Glomerular visceral epithelial cell (primary cell): ENCODE measurements around the gene SYNPO2L.
"Not testable (repeated sequence)": the region's sequence is repeated elsewhere in the genome, so short reads cannot be mapped to it uniquely, and the experiment has no call there.

Experiments
- DNase-seq: peaks from one replicate; pipeline ENCODE4 v3.0.0-alpha.2; 2016; ENCODE audit errors: extremely low spot score

The SYNPO2L gene, protein sequence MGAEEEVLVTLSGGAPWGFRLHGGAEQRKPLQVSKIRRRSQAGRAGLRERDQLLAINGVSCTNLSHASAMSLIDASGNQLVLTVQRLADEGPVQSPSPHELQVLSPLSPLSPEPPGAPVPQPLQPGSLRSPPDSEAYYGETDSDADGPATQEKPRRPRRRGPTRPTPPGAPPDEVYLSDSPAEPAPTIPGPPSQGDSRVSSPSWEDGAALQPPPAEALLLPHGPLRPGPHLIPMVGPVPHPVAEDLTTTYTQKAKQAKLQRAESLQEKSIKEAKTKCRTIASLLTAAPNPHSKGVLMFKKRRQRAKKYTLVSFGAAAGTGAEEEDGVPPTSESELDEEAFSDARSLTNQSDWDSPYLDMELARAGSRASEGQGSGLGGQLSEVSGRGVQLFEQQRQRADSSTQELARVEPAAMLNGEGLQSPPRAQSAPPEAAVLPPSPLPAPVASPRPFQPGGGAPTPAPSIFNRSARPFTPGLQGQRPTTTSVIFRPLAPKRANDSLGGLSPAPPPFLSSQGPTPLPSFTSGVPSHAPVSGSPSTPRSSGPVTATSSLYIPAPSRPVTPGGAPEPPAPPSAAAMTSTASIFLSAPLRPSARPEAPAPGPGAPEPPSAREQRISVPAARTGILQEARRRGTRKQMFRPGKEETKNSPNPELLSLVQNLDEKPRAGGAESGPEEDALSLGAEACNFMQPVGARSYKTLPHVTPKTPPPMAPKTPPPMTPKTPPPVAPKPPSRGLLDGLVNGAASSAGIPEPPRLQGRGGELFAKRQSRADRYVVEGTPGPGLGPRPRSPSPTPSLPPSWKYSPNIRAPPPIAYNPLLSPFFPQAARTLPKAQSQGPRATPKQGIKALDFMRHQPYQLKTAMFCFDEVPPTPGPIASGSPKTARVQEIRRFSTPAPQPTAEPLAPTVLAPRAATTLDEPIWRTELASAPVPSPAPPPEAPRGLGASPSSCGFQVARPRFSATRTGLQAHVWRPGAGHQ

DNA sequence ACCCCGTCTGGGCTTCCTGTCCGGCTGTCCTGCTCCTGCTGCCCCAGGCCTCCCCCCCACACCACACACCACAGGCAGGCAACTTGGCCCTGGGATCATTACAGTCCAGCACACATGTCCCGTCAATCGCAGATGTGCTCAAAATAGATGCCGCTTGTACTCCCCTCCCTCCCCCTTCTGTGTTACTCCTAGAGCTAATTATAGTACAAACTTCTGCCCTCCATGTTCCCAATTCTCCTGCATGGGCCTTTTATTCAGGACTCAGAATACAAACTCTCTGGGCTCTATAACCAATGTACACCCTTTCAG is at the start of gene SYNPO2L:
SYNPO2L (minus strand) TSS at position 40 of the 309 bp plus-strand sequence. CDS start 107 bp downstream, outside the sequence.
- no peak for DNase-seq

DNA sequence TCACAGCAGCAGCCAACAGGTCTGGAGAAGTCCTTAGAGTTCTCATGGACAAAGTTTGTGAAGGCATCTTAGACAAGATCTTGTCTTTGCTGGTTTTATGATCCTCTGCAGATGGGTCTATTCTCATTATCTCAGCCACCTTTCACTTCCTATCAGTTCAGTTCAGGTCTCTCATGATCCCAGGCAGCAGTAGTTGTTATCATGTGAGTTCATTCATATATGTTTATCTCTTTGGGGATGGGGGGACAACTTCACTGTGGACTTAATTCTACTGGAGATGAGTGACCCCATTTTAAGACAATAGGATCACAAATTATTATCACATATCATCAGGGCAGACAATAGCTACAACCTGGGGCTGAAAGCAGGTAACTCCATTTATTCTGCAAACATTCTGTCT is 48.1 kb upstream of the SYNPO2L start:
- not testable (repeated sequence) for DNase-seq

DNA sequence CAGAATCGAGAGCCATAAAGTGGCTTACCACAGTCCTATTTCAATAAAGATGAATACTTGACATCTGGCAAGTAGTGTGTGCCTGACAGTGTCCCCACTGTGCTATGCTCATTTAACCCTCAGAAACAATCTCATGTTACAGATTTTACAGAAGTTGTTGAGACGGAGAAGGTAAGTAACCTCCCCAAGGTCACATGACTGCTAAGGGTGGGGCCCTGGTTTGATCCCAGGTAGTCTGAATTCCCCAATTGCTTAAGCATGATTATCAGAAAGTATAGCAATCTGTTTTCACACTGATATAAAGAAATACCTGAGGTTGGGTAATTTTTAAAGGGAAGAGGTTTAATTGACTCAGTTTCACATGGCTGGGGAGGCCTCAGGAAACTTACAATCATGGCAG is 43.0 kb upstream of the SYNPO2L start:
- not testable (repeated sequence) for DNase-seq

DNA sequence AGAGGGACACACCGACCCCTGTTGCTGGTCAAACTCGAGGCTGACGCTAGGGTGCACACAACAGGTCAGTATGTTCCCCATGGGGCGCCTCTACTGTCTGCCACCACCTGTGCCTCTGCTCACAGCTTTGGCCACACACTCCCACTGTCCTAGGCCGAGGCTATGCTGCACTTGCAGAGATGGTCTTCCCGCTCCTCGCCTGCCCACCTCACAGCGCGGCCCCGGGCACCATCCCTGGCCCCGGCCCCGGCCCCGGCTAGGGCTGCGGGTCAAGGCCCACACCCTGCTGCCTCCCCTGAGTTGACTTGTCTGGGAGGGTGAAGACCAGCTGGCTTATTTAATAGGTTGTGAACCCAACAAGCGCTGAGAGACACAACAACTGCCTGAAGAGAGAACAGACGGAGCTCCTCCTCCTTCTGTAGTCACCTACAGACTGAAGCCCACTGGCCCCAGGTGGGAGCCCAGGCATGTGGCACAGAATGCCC is 41.9 kb upstream of the SYNPO2L start, which contains the start of gene AGAP5:
AGAP5 (minus strand) TSS at position 435 of the 485 bp plus-strand sequence; CDS start at position 81, 354 bp downstream.
- not testable (repeated sequence) for DNase-seq

DNA sequence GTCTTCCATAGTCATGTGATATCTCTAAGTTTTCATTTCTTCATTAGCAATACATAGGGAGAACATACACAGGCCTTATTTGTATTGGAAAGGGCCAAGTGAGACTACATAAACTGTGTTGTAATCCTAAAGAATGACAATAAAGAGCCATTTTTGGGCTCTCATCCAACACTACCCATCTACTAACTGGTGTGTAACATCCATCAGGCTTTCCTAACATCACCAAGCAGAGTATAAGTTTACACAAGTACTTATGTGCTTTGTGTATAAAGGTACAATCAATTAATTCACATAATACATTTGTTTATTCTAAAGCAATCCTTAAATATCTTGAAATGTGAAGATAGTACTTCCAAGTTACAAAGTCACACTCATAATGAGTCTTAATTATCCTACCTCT is 39.5 kb upstream of the SYNPO2L start:
- not testable (repeated sequence) for DNase-seq

DNA sequence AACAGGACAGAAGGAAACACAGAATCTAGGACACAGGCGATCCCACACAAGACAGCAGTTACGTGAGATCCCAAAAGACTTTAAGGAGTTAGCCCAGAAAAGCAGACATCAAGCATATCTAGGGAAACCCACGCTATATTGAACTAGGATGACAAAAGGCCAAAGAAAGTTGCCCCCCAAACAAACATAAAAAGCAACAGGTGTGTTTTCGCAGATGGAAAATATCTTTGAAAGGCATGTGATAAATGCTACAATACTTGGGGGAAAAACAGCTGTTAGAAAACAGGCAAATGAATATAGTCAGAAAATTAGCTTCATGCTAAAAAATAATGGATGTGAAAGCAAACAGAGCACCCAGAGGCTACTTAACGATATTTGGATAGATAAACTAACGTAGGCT is 34.9 kb upstream of the SYNPO2L start:
- DNase-seq, result not testable (repeated sequence)

DNA sequence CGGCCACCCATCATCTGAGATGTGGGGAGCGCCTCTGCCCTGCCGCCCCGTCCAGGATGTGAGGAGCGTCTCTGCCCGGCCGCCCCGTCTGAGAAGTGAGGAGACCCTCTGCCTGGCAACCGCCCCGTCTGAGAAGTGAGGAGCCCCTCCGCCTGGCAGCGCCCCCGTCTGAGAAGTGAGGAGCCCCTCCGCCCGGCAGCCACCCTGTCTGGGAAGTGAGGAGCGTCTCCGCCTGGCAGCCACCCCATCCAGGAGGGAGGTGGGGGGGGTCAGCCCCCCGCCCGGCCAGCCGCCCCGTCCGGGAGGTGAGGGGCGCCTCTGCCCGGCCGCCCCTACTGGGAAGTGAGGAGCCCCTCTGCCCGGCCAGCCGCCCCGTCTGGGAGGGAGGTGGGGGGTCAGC is 33.8 kb upstream of the SYNPO2L start:
- not testable (repeated sequence) for DNase-seq

DNA sequence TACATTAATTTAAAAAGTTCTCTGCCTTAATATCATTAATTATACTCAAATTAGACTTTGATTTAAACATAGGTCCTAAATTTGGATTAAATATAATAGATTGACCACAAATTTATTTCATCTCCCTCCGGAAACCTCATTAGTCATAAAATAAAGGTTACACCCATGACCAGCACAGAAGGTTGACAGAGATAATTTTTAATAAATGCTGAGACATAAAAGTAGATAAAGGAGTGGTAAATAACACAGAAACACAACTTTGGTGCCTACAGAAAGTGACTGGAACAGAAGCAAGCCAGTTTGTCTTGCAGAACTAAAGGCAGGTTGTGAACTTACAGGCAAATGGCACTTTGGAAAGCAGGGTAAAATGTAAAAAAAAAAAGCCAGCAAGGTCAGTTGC is 31.8 kb upstream of the SYNPO2L start:
- not testable (repeated sequence) for DNase-seq

DNA sequence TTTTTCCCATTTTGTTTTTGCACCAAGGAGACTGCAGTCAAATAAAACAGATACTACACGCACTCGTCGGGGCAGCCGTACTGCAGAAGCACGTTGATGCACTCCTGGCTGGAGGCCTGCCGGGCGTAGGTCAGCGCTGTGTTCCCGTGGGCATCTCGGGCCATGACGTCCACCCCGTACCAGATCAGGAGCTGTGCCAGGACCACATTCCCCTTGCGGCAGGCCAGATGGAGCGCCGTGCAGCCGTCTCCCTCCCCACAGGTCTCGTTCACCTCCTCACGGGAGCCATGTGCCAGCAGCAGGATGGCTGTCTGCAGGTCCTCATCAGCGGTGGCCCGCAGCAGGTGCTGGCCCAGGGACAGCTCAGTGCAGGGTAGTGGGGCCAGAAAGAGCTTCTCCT is 18.7 kb upstream of the SYNPO2L start:
- not testable (repeated sequence) for DNase-seq

DNA sequence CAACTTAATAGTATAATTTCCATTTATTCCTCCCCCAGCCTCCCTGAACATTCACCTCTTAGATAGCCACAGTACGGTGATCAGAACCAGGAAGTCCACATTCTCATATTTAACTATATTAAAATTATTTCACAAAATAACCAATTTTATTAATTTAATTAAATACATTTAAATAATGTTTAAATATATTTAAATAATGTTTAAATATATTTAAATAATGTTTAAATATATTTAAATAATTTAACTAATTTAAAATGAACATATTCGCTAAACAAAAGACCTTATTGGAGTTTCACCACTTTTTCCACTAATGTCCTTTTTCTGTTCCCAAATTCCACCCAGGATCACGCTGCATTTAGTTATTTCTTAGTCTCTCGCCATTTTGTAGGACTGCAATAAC is 12.5 kb upstream of the SYNPO2L start:
- DNase-seq, result not testable (repeated sequence)

DNA sequence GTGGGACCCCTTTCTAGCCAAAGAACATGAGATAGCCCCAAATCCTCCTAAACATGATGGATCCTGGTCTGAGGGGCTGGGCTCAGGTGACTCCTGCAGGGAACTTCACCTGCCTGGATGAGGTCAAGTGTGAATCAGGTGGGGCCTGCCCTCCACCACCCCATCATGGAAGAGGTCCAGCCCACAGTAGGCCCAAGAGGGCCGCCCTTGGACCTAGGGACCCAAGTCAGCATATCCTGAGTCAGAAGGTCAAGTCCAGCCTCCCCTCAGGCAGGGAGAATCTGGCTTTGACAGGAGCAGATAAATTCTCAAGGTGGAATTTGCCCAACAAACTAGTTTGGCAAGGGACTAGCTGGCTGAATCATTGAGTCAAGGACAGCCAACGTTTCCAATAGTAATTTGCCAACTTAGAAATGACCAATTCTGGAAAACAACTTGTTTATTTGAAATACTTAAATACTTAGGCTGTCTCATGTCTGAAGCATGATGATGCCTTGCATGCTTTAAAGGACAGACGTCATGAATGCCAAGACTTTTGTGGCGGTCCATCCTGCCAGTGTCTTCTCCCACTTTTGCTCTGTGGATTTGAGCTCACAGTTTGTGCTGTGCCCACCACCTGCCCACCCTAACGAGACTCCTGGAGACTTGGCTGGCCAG is 10.5 kb upstream of the SYNPO2L start:
- not testable (repeated sequence) for DNase-seq

DNA sequence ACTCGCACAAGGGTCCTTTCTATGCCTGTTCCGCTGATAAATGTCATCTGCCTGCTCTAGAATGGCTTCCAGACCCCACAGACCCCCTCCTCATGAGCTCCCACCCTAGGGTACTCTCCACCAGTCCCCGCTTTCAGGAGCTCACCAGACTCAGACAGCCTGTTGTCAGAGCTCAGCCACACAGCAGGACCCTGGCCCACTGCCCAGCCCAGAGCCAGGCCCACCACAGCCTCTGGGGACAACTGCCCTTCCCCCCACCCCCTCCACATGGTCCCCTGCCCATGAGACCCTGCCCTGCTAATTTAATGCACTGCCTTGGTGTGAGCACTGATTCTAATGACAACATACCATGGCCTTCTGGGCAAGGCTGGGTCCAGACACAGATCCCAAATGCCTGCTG is 9.8 kb upstream of the SYNPO2L start:
- DNase-seq, result not testable (repeated sequence)

DNA sequence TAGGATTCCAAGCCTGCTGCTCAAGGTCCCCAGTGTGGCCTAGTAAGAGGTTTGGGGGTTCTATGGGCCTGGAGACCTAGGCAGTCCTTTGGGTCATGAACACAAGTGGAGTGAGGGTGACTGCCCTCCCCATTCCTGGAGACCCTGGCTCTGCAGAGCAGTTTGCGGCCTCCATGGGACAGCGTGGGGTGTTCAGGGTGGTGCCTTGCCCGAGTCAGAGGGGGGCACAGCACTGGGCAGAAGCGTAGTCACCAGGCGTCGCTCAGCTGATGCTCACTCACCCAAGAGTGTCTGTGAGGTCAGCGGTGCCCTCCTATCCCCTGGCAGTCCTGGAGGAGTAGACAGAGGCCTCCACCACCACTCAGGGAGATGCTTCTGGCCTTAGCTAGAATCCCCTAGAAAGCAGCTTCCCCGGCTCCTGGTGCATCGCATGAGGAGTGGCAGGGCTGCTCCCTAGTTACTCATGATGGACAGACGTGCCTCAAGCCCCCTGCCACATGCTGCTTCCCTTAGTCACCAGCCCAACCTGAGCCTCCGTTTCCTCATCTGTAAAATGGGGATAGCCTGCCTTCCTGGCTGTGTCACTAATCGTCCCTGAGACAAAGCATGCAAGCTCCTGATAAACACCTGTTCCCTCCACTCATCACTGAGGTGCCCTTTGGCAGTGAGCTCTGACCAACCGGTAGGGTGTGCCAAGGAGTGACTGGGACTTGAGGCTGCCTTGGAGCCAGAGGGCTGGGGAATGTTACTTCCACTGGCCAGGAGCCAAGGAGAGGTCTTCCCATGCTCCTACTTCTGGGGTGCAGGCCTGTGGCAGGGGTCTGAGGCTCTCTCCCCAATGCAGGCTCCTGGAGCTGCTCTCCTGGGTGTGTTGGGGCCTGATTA is 8.6 kb upstream of the SYNPO2L start:
- DNase-seq, result not testable (repeated sequence)

DNA sequence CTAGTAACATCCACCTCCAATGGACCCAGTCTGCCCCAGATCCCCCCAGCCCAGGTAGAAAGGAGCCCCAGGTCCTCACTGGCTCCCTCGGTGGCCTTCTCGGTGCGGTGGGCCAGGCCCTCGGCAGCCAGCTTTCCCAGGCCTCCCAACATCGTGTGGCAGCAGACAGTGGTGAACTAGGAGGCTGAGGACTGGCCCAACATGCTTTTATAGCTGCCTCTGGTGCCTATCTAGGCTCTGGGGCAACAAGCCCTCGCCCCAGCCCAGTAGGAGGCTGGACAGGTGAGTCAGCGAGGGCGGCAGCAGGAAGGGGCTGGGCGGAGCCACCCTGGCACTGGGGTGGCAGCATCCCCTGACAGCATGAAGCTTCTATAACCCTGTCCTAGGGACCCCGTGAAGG is 7.8 kb upstream of the SYNPO2L start:
- not testable (repeated sequence) for DNase-seq

DNA sequence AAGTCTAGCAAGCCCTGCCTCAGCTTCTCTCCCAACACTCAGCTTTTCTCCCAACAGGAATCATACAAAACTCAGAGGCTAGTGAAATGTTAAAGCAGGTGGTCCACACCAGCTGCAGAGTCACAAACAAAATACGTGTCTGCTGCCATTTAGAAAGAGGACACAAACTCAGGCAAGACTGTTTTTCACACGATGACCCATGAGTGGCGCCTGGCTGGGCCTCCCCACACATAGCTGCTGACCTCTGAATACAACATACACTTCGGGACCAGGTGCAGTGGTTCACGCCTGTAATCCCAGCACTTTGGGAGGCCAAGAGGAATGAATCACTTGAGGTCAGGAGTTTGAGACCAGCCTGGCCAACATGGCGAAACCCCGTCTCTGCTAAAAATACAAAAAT is 6.9 kb upstream of the SYNPO2L start:
- not testable (repeated sequence) for DNase-seq

DNA sequence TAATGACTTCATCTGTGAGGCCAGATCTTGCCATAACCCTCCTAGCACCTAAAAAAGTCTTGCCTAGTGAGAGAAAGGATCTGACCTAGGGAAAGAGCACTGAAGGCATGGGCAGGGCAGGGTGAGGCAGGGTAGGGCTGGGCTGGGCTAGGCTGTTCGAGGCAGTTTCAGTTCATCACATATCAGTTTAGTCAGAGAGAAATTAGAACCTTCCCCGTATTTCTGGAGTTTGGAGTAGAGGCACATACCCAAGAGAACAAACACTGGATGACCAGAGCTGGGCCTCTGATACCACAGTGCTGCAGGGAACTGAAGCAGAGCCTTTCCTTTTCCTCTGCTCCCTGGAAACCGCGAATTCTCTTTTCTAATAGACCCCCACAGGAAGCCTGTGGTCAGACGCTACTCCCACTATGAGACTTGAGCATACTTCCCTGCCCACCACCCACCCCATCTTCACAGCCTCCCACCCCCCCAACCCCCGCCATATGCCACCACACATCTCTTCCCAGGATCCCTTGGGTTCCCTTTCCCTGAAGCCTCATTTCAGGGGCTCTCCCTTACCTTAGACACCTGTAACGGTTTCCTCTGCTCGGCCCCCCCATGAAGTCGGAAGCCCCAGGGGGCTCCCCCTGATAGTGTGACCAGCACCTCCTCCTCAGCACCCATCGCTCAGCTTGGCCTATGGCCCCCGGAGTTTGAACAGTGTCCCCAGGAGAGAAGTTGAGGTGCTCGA is 406 bp downstream of the SYNPO2L start:
- no peak for DNase-seq

DNA sequence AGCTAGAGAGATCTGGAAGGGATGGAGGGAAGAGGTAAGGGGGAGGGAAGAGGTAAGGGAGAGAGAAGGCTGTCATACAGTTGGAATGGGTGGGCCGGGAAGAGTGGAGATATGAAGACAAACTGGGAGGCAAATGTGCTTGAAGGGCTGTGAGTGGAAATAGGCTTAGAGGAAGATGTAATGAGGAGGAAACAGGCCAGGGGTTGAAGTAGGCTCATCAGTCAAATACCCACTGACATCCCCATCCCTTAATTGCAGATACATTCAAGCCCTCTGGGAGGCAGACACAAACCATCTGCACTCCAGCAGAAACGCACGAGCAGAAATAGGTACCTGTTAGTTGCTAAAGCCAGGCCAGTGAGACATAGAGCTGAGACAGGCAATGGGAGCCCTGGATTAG is 2.1 kb downstream of the SYNPO2L start:
- DNase-seq, result peak; percentile 26

DNA sequence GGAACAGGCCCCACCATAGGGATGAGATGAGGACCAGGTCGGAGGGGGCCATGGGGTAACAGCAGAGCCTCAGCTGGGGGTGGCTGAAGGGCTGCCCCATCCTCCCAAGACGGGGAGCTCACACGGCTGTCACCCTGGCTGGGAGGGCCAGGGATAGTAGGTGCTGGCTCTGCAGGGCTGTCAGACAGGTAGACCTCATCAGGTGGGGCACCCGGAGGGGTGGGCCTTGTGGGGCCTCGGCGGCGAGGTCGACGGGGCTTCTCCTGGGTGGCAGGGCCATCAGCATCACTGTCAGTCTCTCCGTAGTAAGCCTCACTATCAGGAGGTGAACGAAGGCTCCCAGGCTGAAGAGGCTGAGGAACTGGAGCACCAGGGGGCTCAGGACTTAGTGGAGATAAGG is 2.6 kb downstream of the SYNPO2L start:
- no peak for DNase-seq

DNA sequence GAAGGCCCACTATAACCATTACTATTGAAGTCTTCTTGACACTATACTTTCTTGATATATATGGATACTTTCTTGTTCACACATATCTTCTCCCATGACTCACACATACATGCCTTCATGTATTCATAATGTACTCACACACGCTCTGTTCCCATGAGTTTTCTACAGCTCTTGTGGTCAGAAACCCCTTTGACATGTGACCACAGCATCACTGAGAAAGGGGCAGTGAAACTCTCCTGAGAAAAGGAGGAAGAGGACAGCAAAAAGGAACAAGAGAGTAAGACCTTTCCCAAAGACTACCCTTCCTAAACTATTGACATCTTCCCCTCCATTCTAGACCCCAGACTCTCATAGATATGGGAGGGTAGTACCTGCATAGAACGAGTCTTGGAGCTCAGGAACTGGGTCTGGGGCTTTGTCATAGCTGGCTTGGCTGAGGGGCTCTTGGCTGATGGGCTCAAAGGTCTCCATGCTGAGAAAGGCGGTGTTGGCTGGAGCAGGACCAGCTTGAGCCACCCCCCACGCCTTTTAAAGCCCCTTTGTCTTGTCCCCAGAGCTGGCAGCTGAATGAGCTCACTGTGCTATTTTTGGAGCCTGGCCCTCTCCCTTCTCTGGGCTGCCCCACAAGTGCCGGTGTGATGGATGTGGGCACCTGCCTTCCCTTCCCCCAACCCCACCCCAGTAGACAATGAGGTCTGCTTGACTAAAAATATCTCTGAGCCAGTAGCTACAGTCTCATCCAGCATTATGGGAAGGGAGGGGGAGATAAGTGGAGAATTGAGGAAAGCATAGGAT is 5.1 kb downstream of the SYNPO2L start:
- DNase-seq, result peak; percentile 29
